ENCODE results near the gene AHDC1.

The AHDC1 gene

DNA sequence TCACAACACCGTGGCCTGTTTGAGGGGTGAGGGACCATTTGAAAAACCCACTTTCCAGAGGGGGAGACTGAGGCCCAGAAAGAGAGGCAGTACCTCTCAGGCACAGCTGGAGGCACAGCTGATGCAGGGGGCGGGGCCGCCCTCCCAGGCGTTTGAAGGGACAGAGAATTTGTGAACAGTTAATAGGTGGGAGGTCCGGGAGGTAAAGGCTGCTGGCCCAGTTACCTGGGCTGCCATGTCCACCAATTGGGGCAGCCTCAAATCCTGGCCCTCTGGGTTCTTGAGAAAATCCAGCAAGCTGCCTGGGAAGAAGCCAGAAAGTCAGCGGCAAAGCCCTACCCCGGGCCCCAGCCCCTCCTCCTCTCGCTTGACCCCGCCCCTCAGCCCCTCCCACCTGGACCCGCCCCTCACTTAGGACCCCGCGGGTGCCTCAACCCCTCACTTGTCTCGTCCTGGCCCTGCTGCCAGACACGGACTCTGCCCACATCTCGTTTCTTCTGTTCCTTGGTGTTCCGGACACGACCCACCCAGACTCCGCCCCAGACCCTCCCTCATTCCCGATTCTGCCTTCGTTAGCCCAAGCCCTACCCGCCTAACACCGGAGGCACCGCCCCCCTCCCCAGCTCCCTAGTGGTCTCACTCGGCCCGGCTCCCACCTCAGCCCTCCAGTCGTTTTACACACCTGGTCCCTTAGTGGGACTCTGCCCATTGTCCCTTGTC lies 10.8 kb upstream of the AHDC1 start:
- DNase-seq: peak; percentile 50

- DNase-seq: no peak
These were observed 10.2 kb upstream of the AHDC1 start for GRCh38 chr1:27614043-27614624.

DNA sequence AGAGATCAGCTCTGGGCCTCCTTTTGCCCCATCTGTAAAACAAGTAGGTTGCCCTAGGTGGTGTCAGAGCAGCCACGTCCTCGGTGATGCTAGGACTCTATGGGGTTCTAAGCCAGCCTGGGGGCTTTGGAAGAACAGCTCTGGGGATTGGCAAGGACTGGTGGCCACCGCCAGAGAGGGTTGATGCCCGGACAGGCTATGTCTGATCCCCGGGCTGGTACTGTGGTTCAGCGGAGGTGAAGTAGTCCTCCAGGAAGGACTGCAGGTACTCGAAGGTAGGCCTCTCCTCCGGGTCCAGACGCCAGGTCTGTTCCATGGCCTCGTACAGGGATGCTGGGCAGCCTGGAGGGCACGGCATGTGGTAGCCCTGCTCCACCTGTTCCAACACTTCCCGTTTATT lies 8.8 kb upstream of the AHDC1 start:
- DNase-seq: no peak

- no peak for DNase-seq
These were observed 7.5 kb upstream of the AHDC1 start for GRCh38 chr1:27611450-27611849.

- no peak for DNase-seq
These were observed 5.8 kb upstream of the AHDC1 start for GRCh38 chr1:27609618-27610240.

DNA sequence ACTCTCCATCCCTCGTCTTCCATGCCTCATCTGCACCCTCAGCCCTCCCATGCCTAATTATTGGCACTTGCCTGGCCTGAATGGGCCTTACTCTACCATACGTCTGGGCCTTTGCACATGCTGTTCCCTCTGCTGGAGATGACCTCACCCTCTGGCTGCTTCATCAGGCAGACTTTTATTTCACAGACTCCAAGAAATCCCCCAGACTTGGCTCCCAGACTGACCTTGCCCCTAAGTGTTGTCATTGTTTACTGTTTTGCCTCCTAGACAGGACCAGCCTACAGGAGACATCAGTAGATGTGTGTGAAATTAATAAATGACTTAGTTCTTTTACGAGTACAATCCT lies 5.2 kb upstream of the AHDC1 start:
- DNase-seq: no peak

- DNase-seq: no peak
These were observed 3.4 kb upstream of the AHDC1 start for GRCh38 chr1:27607239-27607804.

GRCh38 chr1:27606708-27607238 lies 2.8 kb upstream of the AHDC1 start:
- no peak for DNase-seq

GRCh38 chr1:27605796-27606707 lies 2.1 kb upstream of the AHDC1 start:
- DNase-seq: peak; percentile 79

DNA sequence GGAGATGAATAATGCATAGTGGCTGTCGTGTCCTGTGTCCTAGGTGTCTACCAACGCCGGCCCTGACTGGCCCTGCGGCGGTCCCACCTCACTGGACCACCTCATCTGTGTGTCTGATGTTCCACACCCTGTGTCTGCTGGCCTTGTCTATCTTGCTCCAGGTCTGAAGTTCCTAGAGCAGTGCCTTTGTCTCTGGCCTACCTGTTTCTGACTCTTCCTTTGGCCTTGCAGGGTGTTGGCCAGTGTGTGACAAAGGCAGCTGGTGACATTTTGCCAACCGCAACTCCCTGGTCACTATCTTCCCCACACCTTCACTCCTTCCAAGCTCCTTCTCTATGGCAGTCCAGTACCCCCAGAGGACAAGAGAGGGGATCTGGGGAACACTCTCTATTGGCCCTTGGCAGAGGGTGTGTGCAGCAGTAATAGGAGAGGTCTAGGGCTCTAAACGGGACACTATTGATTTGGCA lies 1.4 kb upstream of the AHDC1 start:
- no peak for DNase-seq

- no peak for DNase-seq
These were observed 795 bp upstream of the AHDC1 start for GRCh38 chr1:27604579-27605299.

- DNase-seq: no peak
These were observed 649 bp downstream of the AHDC1 start for GRCh38 chr1:27603309-27603680.

DNA sequence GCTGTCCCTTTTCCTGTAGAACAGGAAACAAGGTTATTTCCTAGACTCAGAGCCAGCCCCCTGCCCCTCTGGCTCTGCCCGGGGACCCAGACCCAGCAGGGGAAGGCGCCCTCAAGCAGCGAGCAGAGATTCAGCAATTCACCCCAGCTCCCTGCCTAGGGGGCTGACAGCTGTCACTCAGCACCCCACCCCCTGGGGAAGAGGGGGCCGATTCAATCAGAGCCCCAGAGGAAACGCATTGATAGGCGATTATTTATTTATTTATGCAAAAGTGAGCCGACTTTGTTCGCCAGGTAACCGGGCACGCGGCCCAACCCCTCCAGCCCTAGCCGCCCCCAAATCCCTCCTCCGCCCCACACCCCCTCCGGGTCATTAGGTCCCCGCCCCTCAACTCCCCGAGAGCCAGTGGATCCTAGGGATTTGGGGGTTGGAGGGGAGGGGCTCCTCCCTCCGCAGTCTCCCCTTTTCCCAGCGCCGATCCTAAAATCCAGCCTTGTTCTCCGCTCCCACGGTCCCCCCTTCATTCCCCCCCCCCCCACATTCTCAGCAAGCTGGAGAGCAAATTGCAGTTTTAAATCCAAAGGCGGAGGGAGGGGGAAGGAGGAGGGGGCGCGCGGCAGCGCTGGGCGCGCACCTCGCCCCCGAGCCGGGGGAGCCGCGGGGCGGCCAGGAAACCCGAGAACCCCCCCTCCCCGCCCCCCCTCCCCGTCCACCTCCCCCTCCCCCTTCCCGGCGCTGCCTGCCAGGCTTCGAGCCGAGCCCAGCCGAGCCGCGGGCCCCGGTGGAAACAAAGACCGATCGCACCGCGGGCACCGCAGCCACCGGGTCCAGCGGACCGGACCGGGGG lies 1.3 kb downstream of the AHDC1 start:
- peak; percentile 82 for DNase-seq

DNA sequence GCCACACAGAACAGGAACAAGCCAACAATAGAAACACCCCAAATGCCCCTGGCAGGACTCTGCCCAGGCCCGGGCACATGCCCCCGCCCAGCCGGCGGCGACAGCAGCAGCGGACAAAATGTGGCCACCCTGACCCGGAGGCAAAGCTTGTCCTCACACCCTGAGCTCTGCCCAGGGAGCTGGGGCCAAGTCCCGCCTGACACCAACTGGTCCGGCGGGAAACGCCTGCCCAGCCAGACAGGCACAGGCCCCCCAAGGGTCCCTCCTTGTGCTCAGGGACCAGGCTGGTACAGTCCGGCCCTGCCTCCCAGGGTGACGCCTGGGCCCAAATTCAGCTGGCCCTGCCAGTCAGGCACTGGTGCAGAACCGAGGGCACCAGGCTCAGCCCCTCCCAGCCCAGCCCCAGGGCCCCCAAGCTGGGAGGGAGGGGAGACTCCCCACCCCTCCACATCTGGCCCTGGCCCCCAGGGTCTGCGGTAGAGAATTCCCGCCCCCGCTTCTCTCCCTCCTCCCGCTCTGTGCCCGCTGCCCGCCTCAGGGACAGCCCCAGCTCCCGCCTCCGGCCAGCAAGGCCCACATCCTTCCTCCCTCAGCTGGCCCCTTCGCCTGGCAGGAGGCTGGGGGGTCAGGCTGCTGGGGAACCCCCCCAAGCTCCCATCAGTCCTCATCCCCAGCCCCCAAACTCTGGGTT lies 2.0 kb downstream of the AHDC1 start:
- DNase-seq: peak; percentile 84

- DNase-seq: no peak
These were observed 2.6 kb downstream of the AHDC1 start for GRCh38 chr1:27601321-27601770.

GRCh38 chr1:27600498-27601175 lies 3.3 kb downstream of the AHDC1 start:
- no peak for DNase-seq

- DNase-seq: peak; percentile 39
These were observed 4.1 kb downstream of the AHDC1 start for GRCh38 chr1:27599605-27600497.

GRCh38 chr1:27598902-27599528 lies 4.9 kb downstream of the AHDC1 start:
- peak; percentile 92 for DNase-seq

Data from femur (tissue), 1 donor.